GM12891 (cell line): Measurements from ENCODE around the gene PTPRN2.

Experiments
- DNase-seq: peaks from one replicate; pipeline ENCODE4 v3.0.0; 2011; ENCODE audit warnings: low spot score; ENCODE audit not compliant: insufficient read length
- FAIRE-seq: peaks from 2 replicates; lab custom pipeline; 2011; peaks lifted over from hg19 to GRCh38; lab: Jason Lieb, UNC
- PAX5 ChIP-seq: IDR thresholded peaks from 2 replicates; pipeline ENCODE4 v1.6.1; 2011; ENCODE audit warnings: low read length, moderate library complexity, mild to moderate bottlenecking; ENCODE audit not compliant: insufficient read depth, severe bottlenecking
- POLR2A ChIP-seq: IDR thresholded peaks from 2 replicates; pipeline ENCODE4 v1.6.1; 2011; ENCODE audit warnings: low read depth, low read length, control low read depth
- POLR2AphosphoS5 ChIP-seq: IDR thresholded peaks from 2 replicates; pipeline ENCODE4 v1.6.1; 2011; ENCODE audit warnings: low read depth, low read length, control low read depth
- POU2F2 ChIP-seq: IDR thresholded peaks from 2 replicates; pipeline ENCODE4 v1.6.1; 2011; ENCODE audit warnings: low read depth, mild to moderate bottlenecking, control low read depth, low read length, moderate library complexity
- SPI1 ChIP-seq: IDR thresholded peaks from 2 replicates; pipeline ENCODE4 v1.6.1; 2011; ENCODE audit warnings: low read depth, low read length, control low read depth
- TAF1 ChIP-seq: IDR thresholded peaks from 2 replicates; pipeline ENCODE4 v1.6.1; 2011; ENCODE audit warnings: low read depth, low read length, control low read depth

Gene PTPRN2

DNA sequence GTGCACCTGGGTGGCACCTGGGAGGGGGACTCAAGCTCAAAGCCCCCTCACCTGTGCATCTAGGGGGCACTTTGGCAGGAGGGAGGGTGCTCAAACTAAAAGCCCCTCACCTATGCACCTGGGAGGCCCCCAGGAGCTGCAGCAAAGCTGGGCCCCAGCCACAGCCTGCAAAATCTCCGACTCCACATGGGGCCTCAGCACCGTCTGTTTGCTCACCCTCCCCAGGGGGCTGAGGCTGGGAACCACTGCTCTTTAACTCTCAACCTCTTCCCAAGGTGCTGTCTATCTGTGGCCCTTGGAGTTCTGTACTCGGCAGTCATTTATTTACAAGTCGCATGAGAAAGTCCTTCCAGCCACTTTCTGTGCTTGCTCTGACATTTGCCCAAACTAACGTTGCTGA, 792.4 kb downstream of the PTPRN2 start:
- no peak for TF ChIP-seq SPI1
- TF ChIP-seq POU2F2, result no peak
- no peak for TF ChIP-seq POLR2AphosphoS5
- TF ChIP-seq PAX5, result no peak
- no peak for TF ChIP-seq TAF1
- FAIRE-seq (no peak), DNase-seq (no peak)

DNA sequence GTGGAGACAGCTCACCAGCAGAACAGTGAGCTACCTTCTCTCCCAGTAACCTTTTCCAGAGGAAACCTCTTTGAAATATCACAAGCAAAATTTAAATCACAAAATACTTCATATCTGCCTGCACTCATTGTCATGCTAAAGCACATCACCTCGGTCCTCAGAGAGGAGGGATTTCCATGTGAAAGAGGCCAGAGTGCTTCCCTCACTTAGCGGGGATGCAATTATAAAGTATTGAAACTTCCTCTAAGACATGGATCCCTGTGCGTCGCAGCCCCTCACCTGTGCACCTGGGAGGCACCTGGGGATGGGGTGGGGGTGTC, 792.9 kb downstream of the PTPRN2 start:
- FAIRE-seq, result no peak
- no peak for TF ChIP-seq PAX5
- TF ChIP-seq SPI1, result no peak
- no peak for TF ChIP-seq TAF1
- TF ChIP-seq POLR2AphosphoS5, result no peak
- TF ChIP-seq POLR2A, result no peak
- no peak for TF ChIP-seq POU2F2

DNA sequence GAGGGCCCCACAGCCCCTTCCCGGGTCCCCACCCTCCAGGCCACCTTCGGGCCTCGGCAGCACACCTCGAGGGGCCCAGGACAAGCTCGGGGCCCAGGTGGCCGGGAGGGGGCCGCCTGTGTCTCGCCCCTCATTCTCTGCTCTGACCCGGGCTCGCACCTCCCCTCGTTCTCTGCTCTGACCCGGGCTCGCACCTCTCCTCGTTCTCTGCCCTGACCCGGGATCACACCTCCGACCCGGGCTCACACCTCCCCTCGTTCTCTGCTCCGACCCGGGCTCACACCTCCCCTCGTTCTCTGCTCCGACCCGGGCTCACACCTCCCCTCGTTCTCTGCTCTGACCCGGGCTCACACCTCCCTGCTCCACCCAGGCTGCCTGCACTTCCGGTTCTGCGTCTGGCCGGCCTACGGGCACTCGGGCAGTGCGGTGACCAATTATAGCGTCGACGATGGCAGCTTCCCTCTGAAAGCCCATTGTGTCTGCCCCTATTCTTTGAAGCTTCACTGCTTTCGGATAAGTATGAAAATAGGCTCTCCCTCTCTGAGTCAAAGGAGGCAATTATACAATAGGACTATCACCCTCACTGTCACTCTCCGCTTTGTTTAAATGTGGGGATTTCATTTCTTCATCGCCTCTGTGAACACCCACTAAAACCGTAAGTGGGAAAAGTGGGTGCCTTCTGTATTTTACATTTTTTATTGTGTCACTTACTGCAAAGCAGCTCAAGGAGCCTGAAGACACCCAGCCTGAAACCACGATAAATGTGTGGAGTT, 793.5 kb downstream of the PTPRN2 start:
- no peak for TF ChIP-seq PAX5
- TF ChIP-seq POU2F2, result no peak
- no peak for TF ChIP-seq POLR2AphosphoS5
- no peak for TF ChIP-seq SPI1
- no peak for TF ChIP-seq TAF1
- no peak for TF ChIP-seq POLR2A
- DNase-seq, result no peak
- no peak for FAIRE-seq

More for the DNA sequence above, 792.9 kb downstream of the PTPRN2 start:
- DNase-seq, result no peak

DNA sequence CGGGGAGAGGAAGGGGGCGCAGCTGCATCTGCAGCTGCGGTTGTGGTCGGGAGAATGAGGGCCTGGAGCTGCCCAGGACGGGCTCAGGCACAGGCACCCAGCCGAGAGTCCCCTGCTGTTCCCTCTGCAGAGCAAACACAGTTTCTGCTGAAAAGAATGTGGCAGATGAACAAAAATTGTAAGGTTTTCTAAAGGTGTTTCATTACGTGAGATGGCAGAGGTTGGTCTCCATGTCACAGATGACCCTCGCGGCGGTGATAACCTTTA, 794.6 kb downstream of the PTPRN2 start:
- no peak for DNase-seq
- no peak for FAIRE-seq
- no peak for TF ChIP-seq SPI1
- TF ChIP-seq POU2F2, result no peak
- no peak for TF ChIP-seq PAX5
- TF ChIP-seq TAF1, result no peak
- TF ChIP-seq POLR2A, result no peak
- TF ChIP-seq POLR2AphosphoS5, result no peak

DNA sequence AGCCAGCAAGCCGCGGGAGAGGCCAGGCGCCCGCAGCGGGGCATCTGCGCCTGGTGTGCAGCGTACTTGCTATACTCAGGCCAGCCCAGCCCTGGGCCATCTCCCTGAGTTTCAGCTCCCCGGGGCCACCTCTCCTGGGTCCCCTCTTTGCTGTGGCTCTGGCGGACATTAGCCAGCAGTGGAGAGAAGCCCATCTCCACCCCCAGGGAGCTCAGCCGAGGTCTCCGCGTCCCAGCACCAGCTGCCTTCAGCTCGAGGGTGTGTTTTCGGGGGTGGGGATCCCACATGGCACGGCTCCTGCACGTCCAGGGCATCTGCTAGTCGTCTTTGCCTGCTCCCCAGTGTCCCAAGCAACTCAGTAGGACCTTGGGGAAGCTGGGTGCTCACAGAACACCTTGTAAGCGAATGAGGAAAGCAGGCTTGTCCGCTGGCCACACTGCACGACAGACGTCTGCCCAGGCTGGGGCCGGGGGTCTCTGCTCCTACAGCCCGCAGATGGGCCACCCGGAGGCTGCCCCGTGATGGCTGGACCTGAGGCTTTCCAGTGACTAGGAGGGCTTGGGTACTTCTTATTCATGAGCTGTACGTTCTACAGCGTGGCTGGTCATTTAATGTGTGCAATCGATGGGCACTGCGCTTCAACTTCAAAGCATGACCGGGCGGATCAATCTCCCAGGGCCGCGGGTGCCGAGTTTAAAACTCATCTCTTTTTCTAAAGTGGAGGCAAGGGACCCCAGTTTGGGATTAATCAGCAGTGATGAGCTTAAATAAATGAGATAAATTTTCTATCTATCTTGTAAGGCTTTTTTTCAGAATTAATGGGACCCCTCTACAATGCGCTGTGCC, 795.2 kb downstream of the PTPRN2 start:
- DNase-seq (no peak), FAIRE-seq (no peak)
- TF ChIP-seq TAF1 (no peak), POLR2A (no peak), POLR2AphosphoS5 (no peak), POU2F2 (no peak), PAX5 (no peak)

DNA sequence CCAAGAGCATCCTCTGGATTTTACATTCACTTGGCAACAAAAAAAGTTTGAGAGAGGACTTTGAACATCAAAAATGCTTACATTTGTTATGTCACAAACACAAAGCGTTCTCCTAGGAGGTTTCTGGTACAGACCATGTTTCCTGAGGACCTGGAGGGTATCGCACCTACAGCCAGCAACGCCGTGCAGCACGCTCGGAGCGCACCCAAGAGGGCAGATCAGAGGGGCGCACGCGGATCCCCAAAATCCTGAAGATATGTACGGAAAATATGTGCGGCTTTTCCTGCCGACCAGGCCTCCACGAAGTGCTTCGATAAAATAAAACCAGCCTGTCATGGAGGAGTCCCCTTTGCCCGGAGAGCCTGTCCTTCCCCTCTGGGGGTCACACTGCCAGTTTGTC, 796.0 kb downstream of the PTPRN2 start:
- DNase-seq, result no peak
- no peak for FAIRE-seq
- no peak for TF ChIP-seq POLR2AphosphoS5

DNA sequence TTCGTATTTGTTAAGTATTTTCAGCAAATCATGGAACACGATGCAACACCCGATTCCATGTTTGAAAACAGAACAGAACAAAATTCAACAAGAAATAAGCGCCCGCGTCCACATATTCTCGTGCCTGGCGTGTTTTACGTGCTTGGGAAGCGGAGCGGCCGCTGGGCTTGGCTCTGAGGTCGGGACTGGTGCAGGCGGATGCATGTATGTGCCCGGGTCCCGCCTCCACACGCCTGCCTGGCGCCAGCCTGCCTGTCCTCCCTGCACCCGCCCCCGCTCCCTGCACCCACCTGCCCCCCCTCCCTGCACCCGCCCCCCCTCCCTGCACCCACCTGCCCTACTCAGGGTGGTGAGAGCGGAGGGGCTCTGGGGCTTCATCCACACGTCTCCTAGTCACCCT, 796.4 kb downstream of the PTPRN2 start:
- no peak for TF ChIP-seq PAX5

DNA sequence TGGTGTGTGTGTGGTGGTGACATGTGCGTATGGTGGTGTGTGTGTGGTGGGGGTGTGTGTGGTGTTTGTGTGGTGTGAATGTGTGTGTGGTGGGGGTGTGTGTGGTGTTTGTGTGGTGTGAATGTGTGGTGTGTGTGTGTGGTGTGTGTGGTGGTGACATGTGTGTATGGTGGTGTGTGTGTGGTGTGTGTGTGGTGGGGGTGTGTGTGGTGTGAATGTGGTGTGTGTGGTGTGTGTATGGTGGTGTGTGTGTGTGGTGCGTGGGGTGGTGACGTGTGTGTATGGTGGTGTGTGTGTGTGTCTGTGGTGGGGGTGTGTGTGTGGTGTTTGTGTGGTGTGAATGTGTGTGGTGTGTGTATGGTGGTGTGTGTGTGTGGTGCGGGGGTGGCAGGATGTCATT, 797.7 kb downstream of the PTPRN2 start:
- peak; percentile 51 for FAIRE-seq
- TF ChIP-seq SPI1 (no peak), TAF1 (no peak), POU2F2 (no peak), POLR2AphosphoS5 (no peak), PAX5 (no peak), POLR2A (no peak)
- DNase-seq, result no peak

More for the DNA sequence above, 796.4 kb downstream of the PTPRN2 start:
- DNase-seq, result no peak
- no peak for FAIRE-seq

DNA sequence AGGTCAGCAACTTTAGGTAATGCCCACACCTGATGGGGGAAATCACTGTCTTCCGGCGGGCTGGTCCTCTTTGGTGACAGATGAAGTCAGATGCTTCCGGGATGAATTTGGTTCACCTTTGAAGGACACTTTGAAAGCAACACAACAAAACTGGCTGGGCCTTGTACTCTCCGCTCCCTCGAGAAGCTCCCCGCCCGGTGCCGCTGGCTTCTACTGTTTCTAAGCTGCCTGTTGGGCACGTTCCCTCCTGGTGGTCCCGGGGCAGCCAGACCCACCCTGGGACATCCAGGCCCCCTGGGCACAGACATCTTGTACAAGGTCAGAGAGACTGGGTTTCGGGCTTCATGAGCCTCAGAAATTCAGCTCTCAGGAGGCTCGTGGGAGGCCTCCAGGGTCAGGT, 798.5 kb downstream of the PTPRN2 start:
- FAIRE-seq (no peak), DNase-seq (no peak)
- no peak for TF ChIP-seq POU2F2
- TF ChIP-seq TAF1, result no peak
- TF ChIP-seq SPI1, result no peak
- no peak for TF ChIP-seq POLR2AphosphoS5
- no peak for TF ChIP-seq POLR2A
- TF ChIP-seq PAX5, result no peak

DNA sequence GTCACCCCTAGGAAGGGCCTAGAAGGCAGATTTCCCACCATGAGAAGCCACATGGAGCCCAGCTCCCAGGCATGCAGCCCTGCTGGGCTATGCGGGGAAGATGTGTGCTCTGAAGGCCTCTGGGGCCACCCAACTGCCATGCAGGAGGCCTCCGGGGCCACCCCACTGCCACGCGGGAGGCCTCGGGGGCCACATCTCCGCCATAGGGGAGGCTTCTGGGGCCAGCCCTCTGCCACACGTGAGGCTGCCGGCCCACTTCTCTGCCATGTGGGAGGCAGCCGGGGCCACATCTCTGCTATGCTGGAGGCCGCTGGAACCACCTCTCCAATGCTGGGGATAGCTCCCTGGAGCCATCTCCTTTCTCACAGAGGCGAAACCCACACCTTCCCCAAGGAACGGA, 799.0 kb downstream of the PTPRN2 start:
- no peak for FAIRE-seq
- no peak for DNase-seq
- no peak for TF ChIP-seq TAF1
- no peak for TF ChIP-seq POLR2A
- no peak for TF ChIP-seq PAX5
- TF ChIP-seq SPI1, result no peak
- no peak for TF ChIP-seq POU2F2
- TF ChIP-seq POLR2AphosphoS5, result no peak

DNA sequence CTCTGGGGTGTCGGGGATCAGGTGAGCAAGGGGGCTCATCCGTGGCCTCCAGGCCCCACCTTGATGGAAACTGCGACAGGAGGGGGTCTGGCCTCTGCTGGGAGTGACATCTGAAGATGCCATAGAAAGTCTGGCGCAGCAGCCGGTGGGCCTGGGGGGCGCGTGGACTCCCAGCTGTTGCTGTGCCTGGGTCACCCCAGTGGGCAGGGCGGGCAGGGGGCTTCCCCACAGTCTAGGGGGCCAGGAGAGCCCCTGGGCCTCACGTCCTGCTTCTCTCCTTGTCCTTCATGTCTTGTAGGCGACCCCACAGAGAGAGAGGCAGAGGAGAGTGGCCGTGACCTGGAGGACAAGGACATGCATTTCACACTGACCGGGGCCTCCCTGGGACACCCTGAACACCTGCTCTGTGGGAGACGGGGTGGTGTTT, 800.3 kb downstream of the PTPRN2 start:
- FAIRE-seq, result no peak
- TF ChIP-seq POLR2A (no peak), TAF1 (no peak), SPI1 (no peak), POLR2AphosphoS5 (no peak), POU2F2 (no peak), PAX5 (no peak)

More for the DNA sequence above, 800.3 kb downstream of the PTPRN2 start:
- DNase-seq, result no peak
